ENCODE measurements around the gene HABP2. TPM values are rescaled to one million over a fixed set of nuclear protein-coding genes. Genes with fewer than 3 reads are reported as not detected.

The HABP2 gene
- total RNA-seq, 1 experiment from 2014 or later = not detected

DNA sequence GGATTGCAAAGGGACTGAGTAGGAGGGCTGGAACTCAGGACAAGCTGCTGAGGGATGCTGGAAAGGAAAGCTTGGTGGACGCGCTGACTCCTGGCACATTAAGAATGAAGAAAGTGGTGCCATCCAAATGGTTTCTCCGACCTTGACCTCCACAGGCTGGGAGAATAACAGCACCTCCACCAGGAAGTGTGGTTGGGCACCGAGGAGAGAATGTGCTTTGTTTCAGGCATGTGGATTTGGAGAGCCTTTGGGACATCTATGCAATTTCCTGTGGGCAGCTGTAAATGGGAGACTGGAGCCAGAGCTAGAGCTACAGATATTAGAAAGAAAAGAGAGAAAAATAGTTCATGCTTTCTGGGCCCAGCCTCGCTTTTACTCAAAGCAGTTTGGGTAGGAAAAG lies 29.8 kb upstream of the HABP2 start:
- no peak overlapping the region for H3K4ac ChIP-seq (ENCODE audit: low read depth, low read length)
- no peak overlapping the region for H3K4me3 Mint-ChIP-seq
- no peak overlapping the region for H3K27ac Mint-ChIP-seq
- H4K91ac ChIP-seq (ENCODE audit: insufficient read length, low read depth, low read length) = no peak overlapping the region
- no peak overlapping the region for H2AK5ac ChIP-seq (ENCODE audit: insufficient read length, low read length)
- H4K5ac ChIP-seq (ENCODE audit: insufficient read length, low read depth, low read length) = no peak overlapping the region
- no peak overlapping the region for H3K4me2 ChIP-seq (ENCODE audit: insufficient read depth, insufficient read length, low read length)
- no peaks in the 10 kb centered on the region for H3K79me2 ChIP-seq (ENCODE audit: insufficient read depth, low read length)
- H3K18ac ChIP-seq (ENCODE audit: insufficient read length, low read depth, low read length) = no peak overlapping the region
- H3K79me1 ChIP-seq (ENCODE audit: insufficient read depth, low read depth, low read length, poor library complexity, severe bottlenecking) = no peaks in the 10 kb centered on the region
- H4K8ac ChIP-seq (replicated peaks; ENCODE audit: insufficient read length, low read depth, low read length) = no peak overlapping the region
- no peak overlapping the region for H3K14ac ChIP-seq (ENCODE audit: insufficient read depth, low read length)
- no peak overlapping the region for H2AFZ ChIP-seq (ENCODE audit: low read length)
- no peak overlapping the region for H2BK15ac ChIP-seq (ENCODE audit: low read depth, low read length)
- no peak overlapping the region for H3K9ac ChIP-seq (ENCODE audit: extremely low read depth, insufficient read length, low read length)
- no peaks in the 10 kb centered on the region for H3K36me3 Mint-ChIP-seq (ENCODE audit: insufficient read depth in 1 of 3, low read depth in 3 of 3)
- no peak overlapping the region for H3K23ac ChIP-seq (ENCODE audit: insufficient read length, low read depth, low read length)
- no peaks in the 10 kb centered on the region for H3K9me3 ChIP-seq (ENCODE audit: control insufficient read depth, low read depth, low read length)
- no peaks in the 10 kb centered on the region for H4K20me1 ChIP-seq (ENCODE audit: control insufficient read depth, insufficient read depth, insufficient read length)
- DNase-seq = no peak
- H2BK20ac ChIP-seq (ENCODE audit: low read depth, low read length, poor library complexity, severe bottlenecking) = no peak overlapping the region
- H3K4me1 ChIP-seq (ENCODE audit: insufficient read depth, low read length) = no peaks in the 10 kb centered on the region
- no peak overlapping the region for H2BK120ac ChIP-seq (ENCODE audit: low read depth, low read length, poor library complexity, severe bottlenecking)
- H3K27me3 Mint-ChIP-seq (ENCODE audit: low read depth) = peaks cover 68% of the 10 kb centered on the region
- no peak overlapping the region for H2BK12ac ChIP-seq (ENCODE audit: insufficient read length, low read depth, low read length)
- no peak overlapping the region for H3K27ac ChIP-seq (ENCODE audit: insufficient read length, low read depth, low read length)
- no CpG with 5 or more reads among the region's 5 CpGs for WGBS (ENCODE audit: extremely low coverage, insufficient read length, low lambda C conversion rate)
- H3K4me1 Mint-ChIP-seq = peaks cover 6% of the 10 kb centered on the region in 2 experiments; a peak in 3 of 4 replicates
- H3K56ac ChIP-seq (ENCODE audit: insufficient read length, low read depth, low read length) = no peak overlapping the region
- TF ChIP-seq, protein P1, sequence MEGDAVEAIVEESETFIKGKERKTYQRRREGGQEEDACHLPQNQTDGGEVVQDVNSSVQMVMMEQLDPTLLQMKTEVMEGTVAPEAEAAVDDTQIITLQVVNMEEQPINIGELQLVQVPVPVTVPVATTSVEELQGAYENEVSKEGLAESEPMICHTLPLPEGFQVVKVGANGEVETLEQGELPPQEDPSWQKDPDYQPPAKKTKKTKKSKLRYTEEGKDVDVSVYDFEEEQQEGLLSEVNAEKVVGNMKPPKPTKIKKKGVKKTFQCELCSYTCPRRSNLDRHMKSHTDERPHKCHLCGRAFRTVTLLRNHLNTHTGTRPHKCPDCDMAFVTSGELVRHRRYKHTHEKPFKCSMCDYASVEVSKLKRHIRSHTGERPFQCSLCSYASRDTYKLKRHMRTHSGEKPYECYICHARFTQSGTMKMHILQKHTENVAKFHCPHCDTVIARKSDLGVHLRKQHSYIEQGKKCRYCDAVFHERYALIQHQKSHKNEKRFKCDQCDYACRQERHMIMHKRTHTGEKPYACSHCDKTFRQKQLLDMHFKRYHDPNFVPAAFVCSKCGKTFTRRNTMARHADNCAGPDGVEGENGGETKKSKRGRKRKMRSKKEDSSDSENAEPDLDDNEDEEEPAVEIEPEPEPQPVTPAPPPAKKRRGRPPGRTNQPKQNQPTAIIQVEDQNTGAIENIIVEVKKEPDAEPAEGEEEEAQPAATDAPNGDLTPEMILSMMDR (conservative IDR thresholded peaks at IDR 0.05) = no peak
- H3K27me3 ChIP-seq (ENCODE audit: insufficient read depth, low read length) = no peaks in the 10 kb centered on the region
- no peak overlapping the region for H3T11ph ChIP-seq (ENCODE audit: low read length)
- no peaks in the 10 kb centered on the region for H3K23me2 ChIP-seq (ENCODE audit: insufficient read length, low read depth, low read length, poor library complexity, severe bottlenecking)
- H3K9me3 Mint-ChIP-seq = no peaks in the 10 kb centered on the region; a peak in 1 of 5 replicates
- H2BK5ac ChIP-seq (ENCODE audit: insufficient read length, low read length) = no peak overlapping the region
